A172 (cell line): ENCODE measurements around the gene GFPT2. TPM values are rescaled to one million over a fixed set of nuclear protein-coding genes. Genes with fewer than 3 reads are reported as not detected.

Experiments used
- DNase-seq: peaks from one replicate; pipeline ENCODE4 v3.0.0-alpha.2; 2015; ENCODE audit warnings: low spot score
- total RNA-seq: library from RNA; depleted of rRNA; stranded (reverse); fragments of >200 nt; shearing (Covaris generic); gene quantifications from 2 replicates; pipeline ENCODE4 v1.2.3, GENCODE V29; 2014

GFPT2 gene
- total RNA-seq, 1 experiment from 2014 or later = 42.0 TPM

GRCh38 chr5:180378438-180379344 lies 25.6 kb upstream of the GFPT2 start:
- DNase-seq = no peak

DNA sequence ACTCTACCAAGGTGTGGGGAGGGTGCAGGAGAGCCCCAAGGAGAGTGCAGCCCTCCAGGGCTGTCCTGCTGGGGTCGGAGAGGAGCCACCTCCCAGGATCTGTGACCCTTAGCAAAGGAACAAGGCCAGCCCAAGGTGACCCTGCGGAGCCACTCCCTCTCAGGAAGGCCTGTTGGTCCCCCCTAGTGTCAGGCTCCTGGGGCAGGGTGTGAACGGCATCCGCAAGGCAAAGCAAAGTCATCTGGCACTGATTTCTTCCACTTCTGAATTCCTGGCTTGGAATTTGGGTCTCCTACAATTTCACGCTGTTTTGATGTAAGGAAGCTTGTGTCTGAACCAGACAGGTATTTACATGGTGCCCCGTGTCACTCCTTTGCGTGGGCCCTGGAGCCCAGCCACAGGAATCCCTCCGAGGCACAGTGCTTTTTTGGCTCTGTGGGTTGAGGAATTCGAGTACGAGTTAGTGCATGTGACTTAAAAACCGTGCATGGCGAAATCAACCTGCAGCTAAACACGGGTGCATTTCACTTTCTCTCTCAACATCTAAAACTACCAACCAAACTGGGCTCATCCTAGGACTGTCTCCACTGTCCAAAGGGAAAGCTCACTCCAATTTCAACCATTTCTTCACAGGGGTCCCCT lies 24.5 kb upstream of the GFPT2 start:
- no peak for DNase-seq

GRCh38 chr5:180376511-180376910 lies 23.4 kb upstream of the GFPT2 start:
- DNase-seq = no peak

GRCh38 chr5:180375955-180376354 lies 22.8 kb upstream of the GFPT2 start:
- no peak for DNase-seq

DNA sequence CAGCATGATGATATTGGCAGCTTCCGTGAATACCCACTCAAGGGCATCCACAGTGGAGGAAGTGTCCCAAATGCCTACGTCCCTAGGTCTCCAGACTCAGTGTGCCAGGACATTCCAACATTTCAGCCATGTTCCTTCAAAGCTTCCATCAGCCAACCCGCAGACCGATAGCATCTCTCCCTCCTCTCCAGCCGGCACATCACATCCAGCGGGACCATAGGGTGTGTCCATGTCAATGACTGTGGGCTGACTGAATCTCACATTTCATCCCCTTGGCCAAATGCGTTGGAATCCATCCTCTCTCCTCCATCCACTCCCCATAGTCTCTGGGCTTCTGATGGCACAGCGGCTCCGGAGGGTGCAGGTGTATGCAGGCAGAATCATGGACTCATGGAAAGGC lies 22.2 kb upstream of the GFPT2 start:
- DNase-seq = no peak

DNA sequence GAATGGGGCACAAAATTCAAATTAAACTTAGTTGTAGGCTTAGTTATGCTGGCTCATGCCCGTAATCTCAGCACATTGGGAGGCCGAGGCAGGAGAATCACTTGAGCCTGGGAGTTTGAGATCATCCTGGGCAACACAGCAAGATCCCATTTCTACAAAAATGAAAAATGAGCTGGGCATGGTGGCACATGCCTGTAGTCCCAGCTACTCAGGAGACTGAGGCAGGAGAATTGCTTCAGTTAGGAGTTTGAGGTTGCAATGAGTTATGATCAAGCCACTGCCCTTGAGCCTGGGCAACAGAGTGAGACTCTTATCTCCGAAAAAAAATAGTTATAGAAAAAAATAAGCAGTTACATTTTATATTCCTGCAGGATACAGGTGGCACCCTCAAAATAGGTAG lies 20.7 kb upstream of the GFPT2 start:
- no peak for DNase-seq

DNA sequence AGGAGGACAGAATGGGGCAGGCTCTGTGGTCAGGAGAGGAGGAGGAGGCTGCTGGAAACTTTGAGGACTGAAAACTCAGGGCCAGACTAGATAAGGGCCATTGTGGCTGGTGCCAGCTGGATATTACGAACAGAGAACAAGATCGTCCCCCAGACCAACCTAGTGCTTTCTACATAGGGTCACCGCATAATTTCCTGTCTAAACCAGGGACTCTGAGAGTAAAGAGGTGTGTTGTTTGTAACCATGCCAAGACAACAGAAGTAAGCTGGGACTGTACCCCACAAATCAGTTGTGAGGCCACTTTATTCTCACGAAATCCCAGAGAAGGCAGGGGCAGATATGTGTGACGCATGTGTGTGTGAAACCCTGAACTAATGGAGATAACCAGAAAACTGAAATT lies 20.3 kb upstream of the GFPT2 start:
- no peak for DNase-seq

DNA sequence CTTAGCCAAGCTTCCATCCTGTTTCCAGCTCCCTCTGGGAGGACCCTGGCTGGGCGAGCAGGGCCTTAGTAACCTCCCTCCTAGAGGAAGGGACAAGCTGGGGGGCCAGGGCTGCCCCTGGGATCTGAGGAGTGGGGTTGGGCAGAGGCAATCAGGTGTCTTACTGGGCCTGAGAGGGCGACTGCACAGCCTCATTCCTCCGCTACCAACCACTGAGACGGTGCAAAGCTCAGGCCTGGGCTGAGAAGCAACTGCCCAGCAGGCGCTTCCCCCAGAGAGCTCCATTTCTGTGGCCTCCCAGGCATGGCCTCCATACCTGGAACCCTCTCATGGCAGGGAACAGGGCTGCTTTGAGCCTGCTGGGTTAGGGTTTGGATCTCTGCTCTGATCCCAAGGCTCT lies 18.8 kb upstream of the GFPT2 start:
- no peak for DNase-seq

DNA sequence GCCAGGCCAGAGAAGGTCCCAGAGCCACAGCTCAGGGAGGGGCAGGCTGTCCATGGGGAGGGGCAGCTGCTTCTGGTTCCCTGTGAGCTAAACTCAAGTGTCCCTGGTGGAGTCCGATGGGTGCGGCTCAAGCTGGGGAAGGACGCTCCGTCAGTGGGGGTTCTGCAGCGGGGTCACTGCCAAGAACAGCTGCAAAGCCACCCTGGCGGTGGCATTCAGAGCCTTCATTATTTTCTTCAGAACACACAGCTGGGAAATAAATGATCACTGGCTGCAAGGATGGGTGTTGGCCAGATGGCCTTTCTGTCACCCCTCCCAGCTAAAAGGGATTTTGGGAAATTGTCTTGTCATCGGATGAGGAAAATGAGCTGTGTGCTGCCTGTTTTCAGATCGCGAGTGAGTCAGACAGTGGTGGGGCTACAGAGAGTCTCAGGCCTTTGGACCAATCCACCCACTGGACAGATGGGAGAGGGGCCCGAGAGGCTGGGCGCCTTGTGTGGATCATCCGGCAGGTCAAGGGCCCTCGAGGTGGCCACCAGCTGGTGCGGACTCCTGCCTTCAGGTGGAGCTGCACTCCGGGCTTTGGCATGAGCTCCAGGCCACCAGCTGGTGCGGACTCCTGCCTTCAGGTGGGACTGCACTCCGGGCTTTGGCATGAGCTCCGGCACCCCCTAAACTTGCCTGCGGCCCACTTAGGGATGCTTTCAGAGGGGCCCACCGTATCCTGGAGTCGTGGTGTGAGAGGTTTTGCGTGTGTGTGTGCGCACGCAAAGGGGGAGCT lies 17.9 kb upstream of the GFPT2 start:
- no peak for DNase-seq

DNA sequence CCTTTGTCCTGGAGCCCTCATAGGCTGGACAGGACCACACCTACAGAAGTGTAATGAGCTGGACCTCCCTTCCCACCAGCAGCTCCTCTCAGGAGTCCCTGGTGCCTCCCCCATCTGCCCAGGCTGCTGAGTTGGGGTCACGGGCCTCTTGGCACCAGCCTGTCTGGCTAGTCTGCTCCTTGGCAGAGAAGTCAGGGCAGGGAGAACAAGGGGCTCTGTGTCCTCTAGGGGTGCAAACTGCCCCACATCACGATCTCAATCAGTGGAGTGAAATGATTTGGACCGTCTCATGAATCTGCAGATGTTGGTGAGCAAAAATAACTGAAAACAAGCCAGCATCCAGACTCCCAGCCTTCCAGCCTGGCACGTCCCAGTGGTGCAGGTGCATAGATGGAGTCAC lies 14.9 kb upstream of the GFPT2 start:
- no peak for DNase-seq

DNA sequence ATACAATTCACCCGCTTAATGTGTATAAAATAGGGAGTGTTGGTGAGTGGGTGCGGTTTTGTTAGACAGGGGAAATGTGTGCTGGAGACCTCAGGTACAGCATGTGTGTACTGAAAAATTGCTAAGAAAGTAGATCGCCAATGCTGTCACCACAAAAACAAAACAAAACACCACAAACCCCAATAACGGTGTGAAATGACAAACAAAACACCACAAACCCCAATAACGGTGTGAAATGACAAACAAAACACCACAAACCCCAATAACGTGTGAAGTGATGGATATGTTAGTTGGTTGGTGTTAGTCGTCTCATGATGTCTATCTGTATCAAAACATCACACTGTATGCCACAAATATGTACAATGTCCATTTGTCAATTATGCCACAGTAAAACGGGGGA lies 14.2 kb upstream of the GFPT2 start:
- DNase-seq = no peak

DNA sequence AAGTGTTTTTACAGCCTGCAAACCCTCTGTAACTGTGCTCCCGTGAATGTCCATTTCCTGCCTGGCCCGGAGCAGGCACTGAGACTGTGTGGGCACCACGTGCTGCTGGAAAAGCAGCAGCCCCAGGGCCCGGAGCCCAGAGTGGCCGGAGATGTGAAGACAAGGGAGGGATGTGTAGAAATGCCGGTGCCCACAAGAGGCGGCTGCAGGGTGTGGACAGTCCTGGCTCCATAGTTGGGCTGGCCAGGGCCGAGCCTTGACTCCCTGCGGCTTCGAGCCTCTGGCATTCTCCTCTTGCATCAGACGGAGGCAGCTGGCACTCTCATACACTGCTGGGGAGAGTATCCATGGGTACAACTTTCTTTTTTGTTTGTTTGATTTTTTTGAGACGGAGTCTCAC lies 13.2 kb upstream of the GFPT2 start:
- DNase-seq = no peak

- DNase-seq = no peak
Measured at GRCh38 chr5:180365829-180366228, 12.7 kb upstream of the GFPT2 start.

DNA sequence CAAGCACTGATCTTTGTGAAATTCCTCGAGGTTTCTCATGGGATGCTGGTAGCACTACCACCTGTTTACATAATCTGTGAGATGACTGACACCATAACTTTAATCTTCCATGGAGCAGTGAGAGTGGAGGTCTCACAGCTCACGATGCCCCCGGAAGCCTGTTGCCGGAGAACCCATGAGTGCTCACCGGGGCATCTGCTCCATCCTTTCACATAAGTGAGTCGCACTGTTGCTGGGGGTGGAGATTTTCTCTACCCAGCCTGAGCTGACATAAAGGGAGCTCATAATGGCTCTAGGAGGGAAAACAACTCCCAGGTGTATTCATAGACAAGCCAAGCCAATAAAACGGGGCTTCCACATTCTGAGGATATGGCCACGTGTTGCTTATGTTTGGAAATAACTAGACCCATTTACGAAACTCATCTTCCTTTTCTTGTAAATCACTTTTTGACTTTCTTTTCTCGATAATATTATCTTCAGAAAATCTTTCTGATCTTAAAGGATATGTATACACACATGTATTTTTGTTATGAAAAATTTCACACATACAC lies 11.2 kb upstream of the GFPT2 start:
- no peak for DNase-seq

DNA sequence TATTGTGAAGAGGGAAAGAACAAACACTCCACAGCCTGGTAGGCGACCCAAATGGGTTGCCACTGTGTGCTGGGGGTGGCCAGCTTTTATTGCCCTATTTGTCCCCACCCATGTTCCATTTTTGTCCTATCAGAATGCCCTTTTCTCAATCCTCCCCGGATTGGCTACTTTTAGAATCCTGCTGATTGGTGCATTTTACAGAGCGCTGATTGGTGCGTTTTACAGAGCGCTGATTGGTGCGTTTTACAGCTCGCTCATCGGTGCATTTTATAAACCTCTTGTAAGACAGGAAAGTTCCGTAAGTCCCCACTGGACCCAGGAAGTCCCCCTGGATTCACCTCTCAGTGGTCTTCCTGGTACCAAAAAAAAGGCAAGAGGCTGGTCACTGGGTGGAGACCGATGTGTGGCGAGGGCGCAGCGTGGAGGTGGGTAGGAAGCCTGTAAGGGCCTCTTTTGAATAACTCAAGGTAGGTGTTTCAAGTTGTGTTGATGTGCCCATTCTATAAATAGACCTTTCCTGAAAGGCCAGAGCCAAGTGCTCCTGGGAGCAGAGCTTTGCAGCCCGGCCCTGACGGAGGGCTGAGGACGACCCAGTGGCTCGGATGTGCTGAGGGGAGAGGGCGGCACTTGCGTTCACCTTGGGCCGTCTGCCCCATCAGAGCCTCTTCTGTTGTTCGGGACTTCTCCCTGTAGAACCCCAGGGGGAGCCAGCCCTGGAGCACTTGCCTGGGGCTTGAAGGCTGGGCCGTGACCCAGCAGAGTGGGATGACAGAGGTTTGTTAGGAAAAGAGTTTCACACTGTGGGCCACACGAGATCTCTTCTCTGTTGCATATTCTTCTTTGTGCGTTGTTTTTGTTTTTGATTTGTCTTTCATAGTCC lies 7.2 kb upstream of the GFPT2 start:
- no peak for DNase-seq

DNA sequence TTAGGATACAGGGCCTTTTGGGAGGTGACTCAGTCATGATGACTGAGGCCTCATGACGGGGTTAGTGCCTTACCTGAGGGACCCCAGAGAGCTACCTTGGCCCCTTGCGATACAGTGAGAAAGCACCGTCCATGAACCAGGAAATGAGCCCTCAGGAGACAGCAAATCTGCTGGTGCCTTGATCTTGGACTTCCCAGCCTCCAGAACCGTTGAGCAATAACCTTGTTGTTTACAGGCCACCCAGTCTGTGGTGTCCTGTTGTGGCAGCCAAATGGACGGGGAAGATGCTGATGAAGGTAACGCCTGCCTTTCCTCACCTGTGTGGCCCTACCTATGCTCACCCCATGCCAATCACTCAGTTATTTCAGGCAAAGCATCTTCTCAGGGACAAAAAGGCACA lies 5.6 kb upstream of the GFPT2 start:
- no peak for DNase-seq

GRCh38 chr5:180358179-180358578 lies 5.0 kb upstream of the GFPT2 start:
- no peak for DNase-seq

DNA sequence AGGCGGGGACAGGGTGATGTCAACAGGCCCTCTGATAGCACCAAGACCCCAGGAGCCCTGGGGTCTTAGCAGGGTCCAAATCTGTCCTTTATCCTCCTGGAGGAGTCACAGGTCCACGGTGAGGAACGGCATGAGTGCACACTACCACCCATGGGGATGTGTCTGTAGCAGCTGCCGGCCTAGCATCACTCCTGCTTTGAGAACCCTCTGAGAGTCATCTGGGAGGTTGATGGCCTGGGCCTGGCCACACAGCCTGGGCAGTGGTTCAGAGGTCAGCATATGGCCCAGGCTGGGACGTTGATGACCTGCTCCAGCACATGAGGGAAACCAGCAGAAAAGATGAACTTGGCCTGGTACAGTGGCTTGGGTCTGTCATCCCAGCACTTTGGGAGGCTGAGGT lies 1.8 kb upstream of the GFPT2 start:
- DNase-seq = no peak

DNA sequence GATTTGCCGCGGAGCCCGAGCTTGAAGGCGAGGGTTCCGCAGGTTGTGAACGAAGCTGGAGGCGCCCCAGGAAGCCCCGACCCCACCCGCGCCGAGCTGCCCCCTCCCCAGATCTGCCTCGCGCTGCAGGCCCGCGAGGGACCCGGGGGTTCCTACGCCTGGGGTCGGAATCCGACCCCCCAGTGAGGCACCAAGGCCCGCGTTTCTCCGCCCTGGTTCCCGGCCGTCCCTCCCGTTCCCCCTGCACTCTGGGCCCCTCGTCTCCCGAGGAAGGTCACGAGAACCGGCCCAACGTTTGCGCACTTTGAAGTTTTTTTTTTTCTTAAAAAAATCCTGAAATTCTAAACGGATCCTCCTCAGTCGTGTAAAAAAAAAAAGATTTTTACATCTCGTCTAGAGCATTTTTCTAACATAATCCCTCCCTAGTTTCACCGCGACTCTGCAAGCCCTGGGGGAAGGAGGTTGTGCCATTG lies 880 bp upstream of the GFPT2 start:
- DNase-seq = no peak

- no peak for DNase-seq
Measured at GRCh38 chr5:180352116-180353047, 754 bp downstream of the GFPT2 start.
